Measurements from ENCODE around the gene CACYBP.

DNA sequence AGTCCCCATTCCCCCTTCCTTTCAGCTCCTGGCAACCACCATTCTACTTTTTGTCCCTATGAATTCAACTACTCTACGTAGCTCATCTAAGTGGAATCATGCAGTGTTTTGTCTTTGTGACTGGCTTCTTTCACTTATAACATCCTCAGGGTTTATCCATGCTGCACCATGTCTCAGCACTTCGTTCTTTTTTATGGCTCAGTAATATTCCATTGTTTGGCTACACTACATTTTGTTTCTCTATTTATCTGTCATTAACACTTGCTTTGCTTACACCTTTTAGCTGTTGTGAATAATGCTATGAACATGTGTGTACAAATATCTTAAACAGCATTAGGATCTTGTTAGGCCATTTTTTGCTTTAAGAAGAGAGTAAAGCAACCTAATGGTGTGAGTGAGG, 25.0 kb downstream of the CACYBP start:
- TF ChIP-seq POLR2A (IDR thresholded peaks at IDR 0.05; ENCODE audit: low read depth, low read length) (no peak), POLR2AphosphoS5 (IDR thresholded peaks at IDR 0.05; ENCODE audit: low read depth, low read length) (no peak)
